Medulla oblongata (tissue), 1 donor: ENCODE measurements around the gene SGSM2.

ENCODE experiments used
- DNase-seq: peaks from one replicate; pipeline ENCODE4 v3.0.0-alpha.2; 2015; ENCODE audit errors: extremely low spot score

SGSM2 gene

GRCh38 chr17:2420176-2420575, 82.9 kb downstream of the SGSM2 start:
- no peak for DNase-seq

DNA sequence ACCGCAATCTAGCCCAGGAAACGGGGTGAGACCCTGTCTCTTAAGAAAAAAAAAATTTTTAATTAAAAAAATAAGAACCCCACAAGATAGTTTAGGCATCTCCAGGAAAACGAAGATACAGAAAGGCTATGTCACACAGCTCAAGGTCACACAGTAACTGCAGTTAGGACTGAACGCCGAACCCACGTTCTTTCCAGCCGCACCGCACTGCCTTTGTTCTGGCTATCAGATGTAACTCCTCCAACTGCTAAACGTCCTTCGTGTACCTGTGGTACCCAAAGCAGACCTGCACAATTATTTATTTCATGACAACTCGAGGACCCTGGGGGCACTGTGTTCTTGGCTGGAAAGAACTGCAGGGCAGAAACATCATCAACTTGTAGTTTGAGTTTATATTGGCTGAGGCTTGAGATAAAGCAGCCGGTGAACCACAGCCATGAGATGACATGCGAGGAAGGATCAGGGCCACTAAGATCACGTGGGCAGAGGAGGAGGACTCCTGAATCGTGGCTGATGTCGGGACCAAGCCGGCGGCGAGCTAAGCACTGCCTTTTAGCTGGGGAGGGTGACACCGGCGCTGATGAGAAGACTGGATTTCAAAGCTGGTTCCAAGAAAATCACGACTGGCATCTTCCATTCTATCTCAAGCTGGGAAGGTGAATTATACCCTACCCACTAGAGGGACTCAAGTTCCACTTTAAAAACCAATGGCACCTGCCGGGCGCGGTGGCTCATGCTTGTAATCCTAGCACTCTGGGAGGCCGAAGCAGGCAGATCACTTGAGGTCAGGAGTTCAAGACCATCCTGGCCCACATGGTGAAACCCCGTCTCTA, 84.2 kb downstream of the SGSM2 start:
- no peak for DNase-seq

DNA sequence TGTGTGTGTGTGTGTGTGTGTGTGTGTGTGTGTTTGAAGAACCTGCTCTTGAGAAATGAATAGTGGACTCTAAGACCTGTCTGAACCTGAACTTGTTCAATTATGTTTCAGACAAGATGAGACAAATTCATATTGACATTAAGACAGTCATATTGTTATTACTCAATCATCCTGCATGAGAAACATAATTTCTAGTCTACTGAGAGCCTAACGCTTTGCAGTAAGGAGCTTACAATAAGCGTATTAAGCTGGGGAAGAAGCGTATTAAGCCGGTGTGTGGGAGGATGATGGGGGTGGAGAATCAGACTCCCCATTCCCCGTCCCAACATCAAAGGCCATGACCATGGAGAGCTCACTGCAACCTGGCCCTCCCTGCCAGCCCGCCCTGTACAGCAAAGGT, 86.0 kb downstream of the SGSM2 start:
- no peak for DNase-seq

DNA sequence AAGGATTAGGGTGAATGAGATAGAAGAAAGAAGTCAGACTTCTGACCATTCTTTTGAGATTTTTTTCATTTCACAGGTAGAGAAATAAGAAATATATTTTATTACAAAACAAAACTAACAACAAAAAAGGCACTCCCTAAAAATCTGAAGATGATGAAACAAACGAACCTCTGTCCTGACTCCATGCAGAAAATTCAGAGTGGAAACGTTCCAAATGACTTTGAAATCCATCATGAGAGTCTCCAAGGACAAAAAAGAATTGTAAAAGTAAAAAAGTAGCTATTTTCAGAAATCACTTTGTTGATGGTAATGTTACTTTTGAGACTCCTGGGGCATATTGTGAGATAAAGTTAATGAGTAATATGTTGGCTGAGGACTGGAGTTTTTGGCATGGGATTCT, 89.9 kb downstream of the SGSM2 start:
- no peak for DNase-seq

GRCh38 chr17:2427910-2428309, 90.6 kb downstream of the SGSM2 start:
- DNase-seq = no peak
